ENCODE measurements around the gene CAMSAP1.

CAMSAP1 gene

GRCh38 chr9:135833864-135834263 is 73.5 kb downstream of the CAMSAP1 start:
- Histone ChIP-seq H3K4me1 (ENCODE audit: control extremely low read depth in 1 of 4, control insufficient read depth in 4 of 4, insufficient read depth in 4 of 4, low read length in 3 of 4) (no peaks in the 10 kb centered on the region), H3K27ac (ENCODE audit: insufficient read depth in 1 of 2, low read depth in 1 of 2, low read length in 2 of 2, poor library complexity in 1 of 2, severe bottlenecking in 2 of 2) (no peak overlapping the region), H3K27me3 (replicated peaks in 2 of 5; ENCODE audit: control insufficient read depth in 4 of 5, insufficient read depth in 5 of 5, low read length in 4 of 5) (no peaks in the 10 kb centered on the region), H3K36me3 (ENCODE audit: control insufficient read depth in 4 of 4, insufficient read depth in 4 of 4, low read length in 3 of 4) (peaks cover 0 to 29% (median 5%) of the 10 kb centered on the region in 4 experiments), H3K9me3 (ENCODE audit: control extremely low read depth in 1 of 5, control insufficient read depth in 4 of 5, insufficient read depth in 2 of 5, low read depth in 1 of 5, low read length in 4 of 5) (peaks cover 0 to 8% (median 2%) of the 10 kb centered on the region in 5 experiments), H3K4me3 (ENCODE audit: control insufficient read depth in 1 of 7, extremely low read depth in 1 of 7, insufficient read depth in 4 of 7, low read depth in 2 of 7, low read length in 6 of 7) (no peak overlapping the region)
- no peak for DNase-seq
- no CpG with 5 or more reads among the region's 3 CpGs for WGBS (ENCODE audit: insufficient coverage)
- ChIA-PET CTCF (no interaction called here), POLR2A (no interaction called here)

GRCh38 chr9:135830496-135830895 is 76.8 kb downstream of the CAMSAP1 start:
- ChIA-PET POLR2A (no interaction called here), CTCF (no interaction called here)
- Histone ChIP-seq H3K9me3 (ENCODE audit: control extremely low read depth in 1 of 5, control insufficient read depth in 4 of 5, insufficient read depth in 2 of 5, low read depth in 1 of 5, low read length in 4 of 5) (peaks cover 2 to 10% (median 4%) of the 10 kb centered on the region in 5 experiments), H3K27me3 (replicated peaks in 2 of 5; ENCODE audit: control insufficient read depth in 4 of 5, insufficient read depth in 5 of 5, low read length in 4 of 5) (no peaks in the 10 kb centered on the region), H3K4me3 (ENCODE audit: control insufficient read depth in 1 of 7, extremely low read depth in 1 of 7, insufficient read depth in 4 of 7, low read depth in 2 of 7, low read length in 6 of 7) (no peak overlapping the region), H3K36me3 (ENCODE audit: control insufficient read depth in 4 of 4, insufficient read depth in 4 of 4, low read length in 3 of 4) (peaks cover 8 to 40% (median 13%) of the 10 kb centered on the region in 4 experiments), H3K4me1 (ENCODE audit: control extremely low read depth in 1 of 4, control insufficient read depth in 4 of 4, insufficient read depth in 4 of 4, low read length in 3 of 4) (no peaks in the 10 kb centered on the region), H3K27ac (ENCODE audit: insufficient read depth in 1 of 2, low read depth in 1 of 2, low read length in 2 of 2, poor library complexity in 1 of 2, severe bottlenecking in 2 of 2) (no peak overlapping the region)
- no peak for DNase-seq
- WGBS (ENCODE audit: insufficient coverage) = no CpG with 5 or more reads among the region's 1 CpG

- 100% methylated on average over 4 of the region's 5 CpGs for WGBS (ENCODE audit: insufficient coverage)
- no peak for DNase-seq
- Histone ChIP-seq H3K4me1 (ENCODE audit: control extremely low read depth in 1 of 4, control insufficient read depth in 4 of 4, insufficient read depth in 4 of 4, low read length in 3 of 4) (no peaks in the 10 kb centered on the region), H3K4me3 (ENCODE audit: control insufficient read depth in 1 of 7, extremely low read depth in 1 of 7, insufficient read depth in 4 of 7, low read depth in 2 of 7, low read length in 6 of 7) (no peak overlapping the region), H3K27ac (ENCODE audit: insufficient read depth in 1 of 2, low read depth in 1 of 2, low read length in 2 of 2, poor library complexity in 1 of 2, severe bottlenecking in 2 of 2) (no peak overlapping the region), H3K27me3 (replicated peaks in 2 of 5; ENCODE audit: control insufficient read depth in 4 of 5, insufficient read depth in 5 of 5, low read length in 4 of 5) (no peaks in the 10 kb centered on the region), H3K9me3 (ENCODE audit: control extremely low read depth in 1 of 5, control insufficient read depth in 4 of 5, insufficient read depth in 2 of 5, low read depth in 1 of 5, low read length in 4 of 5) (peaks cover 2 to 10% (median 4%) of the 10 kb centered on the region in 5 experiments), H3K36me3 (ENCODE audit: control insufficient read depth in 4 of 4, insufficient read depth in 4 of 4, low read length in 3 of 4) (peaks cover 11 to 33% (median 18%) of the 10 kb centered on the region in 4 experiments)
- POLR2A ChIA-PET = no interaction called here
- CTCF ChIA-PET = no interaction called here
These were observed 78.7 kb downstream of the CAMSAP1 start for GRCh38 chr9:135828656-135829055.

- CTCF ChIA-PET = no interaction called here
- 95% methylated on average over 10 of the region's 13 CpGs for WGBS (ENCODE audit: insufficient coverage)
- H3K36me3 ChIP-seq (ENCODE audit: control insufficient read depth in 4 of 4, insufficient read depth in 4 of 4, low read length in 3 of 4) = peaks cover 17 to 39% (median 20%) of the 10 kb centered on the region in 4 experiments
- no peaks in the 10 kb centered on the region for H3K27me3 ChIP-seq (replicated peaks in 2 of 5; ENCODE audit: control insufficient read depth in 4 of 5, insufficient read depth in 5 of 5, low read length in 4 of 5)
- H3K4me1 ChIP-seq (ENCODE audit: control extremely low read depth in 1 of 4, control insufficient read depth in 4 of 4, insufficient read depth in 4 of 4, low read length in 3 of 4) = no peaks in the 10 kb centered on the region
- no peak for DNase-seq
- H3K4me3 ChIP-seq (ENCODE audit: control insufficient read depth in 1 of 7, extremely low read depth in 1 of 7, insufficient read depth in 4 of 7, low read depth in 2 of 7, low read length in 6 of 7) = no peak overlapping the region
- no peak overlapping the region for H3K27ac ChIP-seq (ENCODE audit: insufficient read depth in 1 of 2, low read depth in 1 of 2, low read length in 2 of 2, poor library complexity in 1 of 2, severe bottlenecking in 2 of 2)
- POLR2A ChIA-PET = no interaction called here
- H3K9me3 ChIP-seq (ENCODE audit: control extremely low read depth in 1 of 5, control insufficient read depth in 4 of 5, insufficient read depth in 2 of 5, low read depth in 1 of 5, low read length in 4 of 5) = peaks cover 2 to 10% (median 4%) of the 10 kb centered on the region in 5 experiments
These were observed 79.3 kb downstream of the CAMSAP1 start for GRCh38 chr9:135827866-135828580.

GRCh38 chr9:135827301-135827700 is 80.0 kb downstream of the CAMSAP1 start:
- Histone ChIP-seq H3K9me3 (ENCODE audit: control extremely low read depth in 1 of 5, control insufficient read depth in 4 of 5, insufficient read depth in 2 of 5, low read depth in 1 of 5, low read length in 4 of 5) (peaks cover 2 to 10% (median 4%) of the 10 kb centered on the region in 5 experiments), H3K4me1 (ENCODE audit: control extremely low read depth in 1 of 4, control insufficient read depth in 4 of 4, insufficient read depth in 4 of 4, low read length in 3 of 4) (no peaks in the 10 kb centered on the region), H3K4me3 (ENCODE audit: control insufficient read depth in 1 of 7, extremely low read depth in 1 of 7, insufficient read depth in 4 of 7, low read depth in 2 of 7, low read length in 6 of 7) (no peak overlapping the region), H3K36me3 (ENCODE audit: control insufficient read depth in 4 of 4, insufficient read depth in 4 of 4, low read length in 3 of 4) (peaks cover 21 to 46% (median 26%) of the 10 kb centered on the region in 4 experiments), H3K27me3 (replicated peaks in 2 of 5; ENCODE audit: control insufficient read depth in 4 of 5, insufficient read depth in 5 of 5, low read length in 4 of 5) (no peaks in the 10 kb centered on the region), H3K27ac (ENCODE audit: insufficient read depth in 1 of 2, low read depth in 1 of 2, low read length in 2 of 2, poor library complexity in 1 of 2, severe bottlenecking in 2 of 2) (no peak overlapping the region)
- CTCF ChIA-PET = no interaction called here
- POLR2A ChIA-PET = no interaction called here
- no peak for DNase-seq
- 89% methylated on average over 10 of the region's 12 CpGs for WGBS (ENCODE audit: insufficient coverage)

- POLR2A ChIA-PET = no interaction called here
- CTCF ChIA-PET = no interaction called here
- Histone ChIP-seq H3K4me3 (ENCODE audit: control insufficient read depth in 1 of 7, extremely low read depth in 1 of 7, insufficient read depth in 4 of 7, low read depth in 2 of 7, low read length in 6 of 7) (no peak overlapping the region), H3K36me3 (ENCODE audit: control insufficient read depth in 4 of 4, insufficient read depth in 4 of 4, low read length in 3 of 4) (peaks cover 24 to 57% (median 33%) of the 10 kb centered on the region in 4 experiments), H3K27me3 (replicated peaks in 2 of 5; ENCODE audit: control insufficient read depth in 4 of 5, insufficient read depth in 5 of 5, low read length in 4 of 5) (no peaks in the 10 kb centered on the region), H3K27ac (ENCODE audit: insufficient read depth in 1 of 2, low read depth in 1 of 2, low read length in 2 of 2, poor library complexity in 1 of 2, severe bottlenecking in 2 of 2) (no peak overlapping the region), H3K9me3 (ENCODE audit: control extremely low read depth in 1 of 5, control insufficient read depth in 4 of 5, insufficient read depth in 2 of 5, low read depth in 1 of 5, low read length in 4 of 5) (peaks cover 2 to 10% (median 4%) of the 10 kb centered on the region in 5 experiments), H3K4me1 (ENCODE audit: control extremely low read depth in 1 of 4, control insufficient read depth in 4 of 4, insufficient read depth in 4 of 4, low read length in 3 of 4) (no peaks in the 10 kb centered on the region)
- DNase-seq = no peak
- WGBS (ENCODE audit: insufficient coverage) = 96% methylated on average over 12 of the region's 14 CpGs
These were observed 81.2 kb downstream of the CAMSAP1 start for GRCh38 chr9:135826188-135826545.

- H3K4me3 ChIP-seq (ENCODE audit: control insufficient read depth in 1 of 7, extremely low read depth in 1 of 7, insufficient read depth in 4 of 7, low read depth in 2 of 7, low read length in 6 of 7) = no peak overlapping the region
- H3K27me3 ChIP-seq (replicated peaks in 2 of 5; ENCODE audit: control insufficient read depth in 4 of 5, insufficient read depth in 5 of 5, low read length in 4 of 5) = no peaks in the 10 kb centered on the region
- ChIA-PET POLR2A (no interaction called here), CTCF (no interaction called here)
- WGBS (ENCODE audit: insufficient coverage) = 98% methylated on average over 21 of the region's 25 CpGs
- no peaks in the 10 kb centered on the region for H3K4me1 ChIP-seq (ENCODE audit: control extremely low read depth in 1 of 4, control insufficient read depth in 4 of 4, insufficient read depth in 4 of 4, low read length in 3 of 4)
- peaks cover 2 to 10% (median 4%) of the 10 kb centered on the region in 5 experiments for H3K9me3 ChIP-seq (ENCODE audit: control extremely low read depth in 1 of 5, control insufficient read depth in 4 of 5, insufficient read depth in 2 of 5, low read depth in 1 of 5, low read length in 4 of 5)
- no peak for DNase-seq
- peaks cover 24 to 61% (median 38%) of the 10 kb centered on the region in 4 experiments for H3K36me3 ChIP-seq (ENCODE audit: control insufficient read depth in 4 of 4, insufficient read depth in 4 of 4, low read length in 3 of 4)
- no peak overlapping the region for H3K27ac ChIP-seq (ENCODE audit: insufficient read depth in 1 of 2, low read depth in 1 of 2, low read length in 2 of 2, poor library complexity in 1 of 2, severe bottlenecking in 2 of 2)
These were observed 81.7 kb downstream of the CAMSAP1 start for GRCh38 chr9:135825435-135826187.

Data from common myeloid progenitor, CD34-positive (primary cell).